ENCODE data around the gene GAGE12J. TPM values are rescaled to one million over a fixed set of nuclear protein-coding genes. Genes with fewer than 3 reads are reported as not detected.
"Not testable (repeated sequence)": the region's sequence is repeated elsewhere in the genome, so short reads cannot be mapped to it uniquely, and the experiment has no call there.

Gene GAGE12J
- total RNA-seq, 1 experiment from 2014 or later: not detected

DNA sequence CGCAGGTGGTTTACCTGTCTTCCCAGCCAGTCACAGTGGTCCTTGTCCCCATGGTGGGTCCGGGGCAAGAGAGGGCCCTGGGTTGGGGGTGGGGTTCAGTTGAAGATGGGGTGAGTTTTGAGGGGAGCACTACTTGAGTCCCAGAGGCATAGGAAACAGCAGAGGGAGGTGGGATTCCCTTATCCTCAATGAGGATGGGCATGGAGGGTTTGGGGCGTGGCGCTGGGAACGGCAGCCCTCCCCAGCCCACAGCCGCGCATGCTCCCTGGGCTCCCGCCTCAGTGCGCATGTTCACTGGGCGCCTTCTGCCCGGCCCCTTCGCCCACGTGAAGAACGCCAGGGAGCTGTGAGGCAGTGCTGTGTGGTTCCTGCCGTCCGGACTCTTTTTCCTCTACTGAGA is 9.4 kb downstream of the GAGE12J start, which contains the start of gene GAGE13:
TSS of gene GAGE13 (plus strand) at position 301 of the 400 bp plus-strand sequence. CDS start 1,156 bp downstream, outside the sequence.
- H3K4me3 ChIP-seq (replicated peaks in 1 of 2; ENCODE audit: low read depth in 1 of 2, low read length in 2 of 2); BruUV-seq (replicated peaks); H3K27me3 ChIP-seq (ENCODE audit: insufficient read depth, low read length); H3K4me1 ChIP-seq (ENCODE audit: control insufficient read depth in 1 of 2, insufficient read depth in 2 of 2, low read length in 2 of 2); H3K27ac ChIP-seq (ENCODE audit: low read depth, low read length); H4K20me1 ChIP-seq (ENCODE audit: insufficient read depth); intact Hi-C loops (cut with micrococcal nuclease); H3K4me2 ChIP-seq (ENCODE audit: low read length); H2AFZ ChIP-seq (ENCODE audit: low read depth, low read length, poor library complexity, severe bottlenecking); H3K9ac ChIP-seq (ENCODE audit: low read length); POLR2A ChIA-PET; DNase-seq (ENCODE audit: low read depth, low spot score); CTCF ChIA-PET; H3K9me2 ChIP-seq (ENCODE audit: insufficient read depth); H3K9me3 ChIP-seq (ENCODE audit: control insufficient read depth in 1 of 2, insufficient read depth in 1 of 2, low read depth in 1 of 2, low read length in 2 of 2); H3K79me2 ChIP-seq (ENCODE audit: insufficient read depth, low read length); RAD21 ChIA-PET (ENCODE audit: low non-redundant PET in 1 of 2, low total read pairs in 2 of 2, uncharacterized antibody in 2 of 2, unreplicated experiment in 2 of 2); H3K36me3 ChIP-seq (ENCODE audit: control insufficient read depth in 1 of 2, insufficient read depth in 2 of 2, low read length in 2 of 2); ATAC-seq: not testable (repeated sequence)

DNA sequence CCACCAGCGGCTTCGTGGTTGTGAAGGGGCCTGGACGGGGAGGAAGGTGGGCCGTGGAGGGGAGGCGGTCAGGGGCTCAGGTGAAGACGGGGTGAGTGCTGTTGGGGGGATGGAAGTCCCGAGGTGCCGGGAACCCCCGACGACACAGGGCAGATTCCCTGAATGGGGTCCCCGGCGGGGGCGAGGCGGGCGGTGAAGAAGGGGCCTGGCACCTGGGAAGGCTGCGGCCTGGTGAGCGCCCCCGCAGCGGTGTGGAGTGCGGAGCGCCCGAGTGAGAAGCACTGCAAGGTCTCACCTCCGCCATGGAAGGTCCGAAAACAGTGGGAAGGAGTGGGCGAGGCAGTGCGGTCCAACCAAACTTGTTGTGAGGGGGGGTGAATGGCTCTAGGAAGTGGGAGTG is 10.0 kb downstream of the GAGE12J start:
- H4K20me1 ChIP-seq (ENCODE audit: insufficient read depth); H3K9me3 ChIP-seq (ENCODE audit: control insufficient read depth in 1 of 2, insufficient read depth in 1 of 2, low read depth in 1 of 2, low read length in 2 of 2); H3K79me2 ChIP-seq (ENCODE audit: insufficient read depth, low read length); ATAC-seq; H3K36me3 ChIP-seq (ENCODE audit: control insufficient read depth in 1 of 2, insufficient read depth in 2 of 2, low read length in 2 of 2); H3K27me3 ChIP-seq (ENCODE audit: insufficient read depth, low read length); BruUV-seq (replicated peaks); H3K9me2 ChIP-seq (ENCODE audit: insufficient read depth); CTCF ChIA-PET; intact Hi-C loops (cut with micrococcal nuclease); H3K4me3 ChIP-seq (replicated peaks in 1 of 2; ENCODE audit: low read depth in 1 of 2, low read length in 2 of 2); H2AFZ ChIP-seq (ENCODE audit: low read depth, low read length, poor library complexity, severe bottlenecking); DNase-seq (ENCODE audit: low read depth, low spot score); POLR2A ChIA-PET; H3K4me2 ChIP-seq (ENCODE audit: low read length); RAD21 ChIA-PET (ENCODE audit: low non-redundant PET in 1 of 2, low total read pairs in 2 of 2, uncharacterized antibody in 2 of 2, unreplicated experiment in 2 of 2); H3K9ac ChIP-seq (ENCODE audit: low read length); H3K4me1 ChIP-seq (ENCODE audit: control insufficient read depth in 1 of 2, insufficient read depth in 2 of 2, low read length in 2 of 2); H3K27ac ChIP-seq (ENCODE audit: low read depth, low read length): not testable (repeated sequence)

DNA sequence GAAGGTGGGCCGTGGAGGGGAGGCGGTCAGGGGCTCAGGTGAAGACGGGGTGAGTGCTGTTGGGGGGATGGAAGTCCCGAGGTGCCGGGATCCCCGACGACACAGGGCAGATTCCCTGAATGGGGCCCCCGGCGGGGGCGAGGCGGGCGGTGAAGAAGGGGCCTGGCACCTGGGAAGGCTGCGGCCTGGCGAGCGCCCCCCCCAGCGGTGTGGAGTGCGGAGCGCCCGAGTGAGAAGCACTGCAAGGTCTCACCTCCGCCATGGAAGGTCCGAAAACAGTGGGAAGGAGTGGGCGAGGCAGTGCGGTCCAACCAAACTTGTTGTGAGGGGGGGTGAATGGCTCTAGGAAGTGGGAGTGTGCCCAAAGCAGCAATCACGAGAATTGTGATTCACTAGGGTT is 19.6 kb downstream of the GAGE12J start:
- H3K9me2 ChIP-seq (ENCODE audit: insufficient read depth); H3K79me2 ChIP-seq (ENCODE audit: insufficient read depth, low read length); BruUV-seq (replicated peaks); H3K4me3 ChIP-seq (replicated peaks in 1 of 2; ENCODE audit: low read depth in 1 of 2, low read length in 2 of 2); H2AFZ ChIP-seq (ENCODE audit: low read depth, low read length, poor library complexity, severe bottlenecking); H4K20me1 ChIP-seq (ENCODE audit: insufficient read depth); ATAC-seq; DNase-seq (ENCODE audit: low read depth, low spot score); H3K4me1 ChIP-seq (ENCODE audit: control insufficient read depth in 1 of 2, insufficient read depth in 2 of 2, low read length in 2 of 2); H3K9me3 ChIP-seq (ENCODE audit: control insufficient read depth in 1 of 2, insufficient read depth in 1 of 2, low read depth in 1 of 2, low read length in 2 of 2); H3K4me2 ChIP-seq (ENCODE audit: low read length); intact Hi-C loops (cut with micrococcal nuclease); H3K9ac ChIP-seq (ENCODE audit: low read length); CTCF ChIA-PET; RAD21 ChIA-PET (ENCODE audit: low non-redundant PET in 1 of 2, low total read pairs in 2 of 2, uncharacterized antibody in 2 of 2, unreplicated experiment in 2 of 2); H3K27ac ChIP-seq (ENCODE audit: low read depth, low read length); H3K36me3 ChIP-seq (ENCODE audit: control insufficient read depth in 1 of 2, insufficient read depth in 2 of 2, low read length in 2 of 2); POLR2A ChIA-PET; H3K27me3 ChIP-seq (ENCODE audit: insufficient read depth, low read length): not testable (repeated sequence)

DNA sequence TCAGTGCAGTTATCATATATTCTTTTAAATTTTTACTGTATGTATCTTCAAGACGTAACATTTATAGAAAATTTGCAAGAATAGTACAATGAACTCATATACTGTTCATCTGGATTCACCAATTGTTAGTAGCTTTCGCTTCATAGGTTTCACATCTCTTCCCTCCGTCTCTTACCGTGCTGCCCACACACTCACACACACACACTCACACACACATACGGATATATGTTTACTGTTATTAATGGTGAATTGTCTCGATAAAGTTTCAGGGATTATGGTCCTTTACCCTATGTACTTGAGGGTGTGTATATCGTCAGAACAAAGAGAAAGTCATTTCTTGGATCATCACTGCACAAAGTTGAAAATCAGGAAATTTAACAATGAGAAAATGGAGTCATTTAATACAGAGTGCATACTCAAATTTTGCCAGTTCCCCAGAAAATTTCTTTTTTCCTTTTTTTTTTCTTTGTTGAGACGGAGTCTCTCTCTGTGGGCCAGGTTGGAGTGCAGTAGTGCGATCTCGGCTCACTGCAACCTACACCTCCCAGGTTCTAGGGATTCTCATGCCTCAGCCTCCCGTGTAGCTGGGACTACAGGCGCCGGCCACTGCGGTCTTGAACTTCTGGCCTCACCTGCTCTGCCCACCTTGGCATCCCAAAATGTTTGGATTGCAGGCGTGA is 22.8 kb downstream of the GAGE12J start:
- H3K4me2 ChIP-seq (ENCODE audit: low read length); BruUV-seq (replicated peaks); H3K4me1 ChIP-seq (ENCODE audit: control insufficient read depth in 1 of 2, insufficient read depth in 2 of 2, low read length in 2 of 2); POLR2A ChIA-PET; H3K4me3 ChIP-seq (replicated peaks in 1 of 2; ENCODE audit: low read depth in 1 of 2, low read length in 2 of 2); H3K9me3 ChIP-seq (ENCODE audit: control insufficient read depth in 1 of 2, insufficient read depth in 1 of 2, low read depth in 1 of 2, low read length in 2 of 2); CTCF ChIA-PET; DNase-seq (ENCODE audit: low read depth, low spot score); H3K36me3 ChIP-seq (ENCODE audit: control insufficient read depth in 1 of 2, insufficient read depth in 2 of 2, low read length in 2 of 2); H3K9ac ChIP-seq (ENCODE audit: low read length); RAD21 ChIA-PET (ENCODE audit: low non-redundant PET in 1 of 2, low total read pairs in 2 of 2, uncharacterized antibody in 2 of 2, unreplicated experiment in 2 of 2); H4K20me1 ChIP-seq (ENCODE audit: insufficient read depth); H3K9me2 ChIP-seq (ENCODE audit: insufficient read depth); H3K27ac ChIP-seq (ENCODE audit: low read depth, low read length); H2AFZ ChIP-seq (ENCODE audit: low read depth, low read length, poor library complexity, severe bottlenecking); H3K79me2 ChIP-seq (ENCODE audit: insufficient read depth, low read length); intact Hi-C loops (cut with micrococcal nuclease); H3K27me3 ChIP-seq (ENCODE audit: insufficient read depth, low read length); ATAC-seq: not testable (repeated sequence)
